HepG2 (cell line): ENCODE results near the gene KRTAP3-3. TPM values are rescaled to one million over a fixed set of nuclear protein-coding genes. Genes with fewer than 3 reads are reported as not detected.

ENCODE experiments used
- CENPX ChIP-seq: sonication (generic); formaldehyde crosslinking; IDR thresholded peaks from 2 replicates; pipeline ENCODE4 v1.9.0; 2021; ENCODE audit warnings: mild to moderate bottlenecking, missing genetic modification reagents, moderate library complexity
- FOSL2 ChIP-seq: sonication (generic); formaldehyde crosslinking; IDR thresholded peaks from 2 replicates; pipeline ENCODE4 v1.4.0; 2020; ENCODE audit warnings: missing genetic modification reagents
- HNRNPK ChIP-seq: fragments of 200-400 bp; formaldehyde crosslinking; IDR thresholded peaks from 2 replicates; pipeline ENCODE4 v1.6.1; 2018; ENCODE audit warnings: low read length, low read depth, moderate library complexity, mild to moderate bottlenecking; ENCODE audit not compliant: poor library complexity, severe bottlenecking
- POLR2AphosphoS2 ChIP-seq: IDR thresholded peaks from 2 replicates; pipeline ENCODE4 v1.6.1; 2011; ENCODE audit warnings: low read depth, low read length, improper control_type of control experiment
- RAD51 ChIP-seq: fragments of 450-650 bp; IDR thresholded peaks from 2 replicates; pipeline ENCODE4 v1.6.1; 2016; ENCODE audit warnings: borderline replicate concordance
- RARA ChIP-seq: IDR thresholded peaks from 2 replicates; pipeline ENCODE4 v1.6.1; 2016; ENCODE audit warnings: missing genetic modification reagents, missing compliant biosample characterization
- ZFP37 ChIP-seq: sonication (generic); formaldehyde crosslinking; IDR thresholded peaks from 2 replicates; pipeline ENCODE4 v1.4.0; 2020; ENCODE audit warnings: missing genetic modification reagents, borderline replicate concordance
- ZNF230 ChIP-seq: sonication (generic); formaldehyde crosslinking; IDR thresholded peaks from 2 replicates; pipeline ENCODE4 v1.4.0; 2020; ENCODE audit warnings: mild to moderate bottlenecking, missing genetic modification reagents
- ZNF563 ChIP-seq: sonication (generic); formaldehyde crosslinking; IDR thresholded peaks from 2 replicates; pipeline ENCODE4 v1.8.0; 2022; ENCODE audit warnings: mild to moderate bottlenecking, moderate library complexity, missing genetic modification reagents
- ZNF766 ChIP-seq: sonication (generic); formaldehyde crosslinking; IDR thresholded peaks from 2 replicates; pipeline ENCODE4 v1.5.0; 2020; ENCODE audit warnings: missing genetic modification reagents, borderline replicate concordance
- ZNF850 ChIP-seq: sonication (generic); formaldehyde crosslinking; conservative IDR thresholded peaks from 2 replicates; pipeline ENCODE4 v1.9.0; 2021; ENCODE audit warnings: mild to moderate bottlenecking, missing genetic modification reagents
- polyA plus RNA-seq, 8 experiments: library from polyadenylated mRNA; depleted of rRNA in 3 of 8; stranded (reverse) in 7 of 8; unstranded in 1 of 8; fragments of >200 nt; fragmentation: Illumina TruSeq in 4 of 8; extraction: Trizol in 4 of 8; gene quantifications; 2 replicates each; pipeline versions ENCODE4 v1.2.1 to v1.2.3, GENCODE V29; 2011 to 2016; ENCODE audit warnings: low read depth in 4 of 8, missing spikeins in 1 of 8, mixed read lengths in 1 of 8; ENCODE audit not compliant: insufficient read depth in 1 of 8
- total RNA-seq, 5 experiments: library from RNA; depleted of rRNA; stranded (reverse); fragments of >200 nt; fragmentation: Illumina TruSeq; extraction: Trizol; gene quantifications; 2 replicates each; pipeline ENCODE4 v1.2.3, GENCODE V29; 2016; ENCODE audit warnings: low read depth in 1 of 5
- TF ChIP-seq, protein P1 (sequence below): sonication (generic); formaldehyde crosslinking; IDR thresholded peaks from 2 replicates; pipeline ENCODE4 v1.4.0; 2020; ENCODE audit warnings: low read depth, mild to moderate bottlenecking, missing genetic modification reagents
- TF ChIP-seq, protein P2 (sequence below): sonication (generic); formaldehyde crosslinking; IDR thresholded peaks from 2 replicates; pipeline ENCODE4 v1.8.0; 2022; ENCODE audit warnings: mild to moderate bottlenecking, missing genetic modification reagents, moderate library complexity
- TF ChIP-seq, protein P3 (sequence below): sonication (generic); formaldehyde crosslinking; IDR thresholded peaks from 2 replicates; pipeline ENCODE4 v1.8.1; 2023; ENCODE audit warnings: missing genetic modification reagents, mild to moderate bottlenecking, borderline replicate concordance
- TF ChIP-seq, protein P4 (sequence below): sonication (generic); formaldehyde crosslinking; IDR thresholded peaks from 2 replicates; pipeline ENCODE4 v1.4.0; 2020; ENCODE audit warnings: missing genetic modification reagents
- TF ChIP-seq, protein P5 (sequence below): sonication (generic); formaldehyde crosslinking; IDR thresholded peaks from 2 replicates; pipeline ENCODE4 v1.4.0; 2020; ENCODE audit warnings: missing genetic modification reagents, mild to moderate bottlenecking, borderline replicate concordance

The KRTAP3-3 gene
- total and polyA plus RNA-seq, 2 of the 13 experiments (the other 11 are each of a cell fraction or from before 2014, with no cell fraction given), result not detected

DNA sequence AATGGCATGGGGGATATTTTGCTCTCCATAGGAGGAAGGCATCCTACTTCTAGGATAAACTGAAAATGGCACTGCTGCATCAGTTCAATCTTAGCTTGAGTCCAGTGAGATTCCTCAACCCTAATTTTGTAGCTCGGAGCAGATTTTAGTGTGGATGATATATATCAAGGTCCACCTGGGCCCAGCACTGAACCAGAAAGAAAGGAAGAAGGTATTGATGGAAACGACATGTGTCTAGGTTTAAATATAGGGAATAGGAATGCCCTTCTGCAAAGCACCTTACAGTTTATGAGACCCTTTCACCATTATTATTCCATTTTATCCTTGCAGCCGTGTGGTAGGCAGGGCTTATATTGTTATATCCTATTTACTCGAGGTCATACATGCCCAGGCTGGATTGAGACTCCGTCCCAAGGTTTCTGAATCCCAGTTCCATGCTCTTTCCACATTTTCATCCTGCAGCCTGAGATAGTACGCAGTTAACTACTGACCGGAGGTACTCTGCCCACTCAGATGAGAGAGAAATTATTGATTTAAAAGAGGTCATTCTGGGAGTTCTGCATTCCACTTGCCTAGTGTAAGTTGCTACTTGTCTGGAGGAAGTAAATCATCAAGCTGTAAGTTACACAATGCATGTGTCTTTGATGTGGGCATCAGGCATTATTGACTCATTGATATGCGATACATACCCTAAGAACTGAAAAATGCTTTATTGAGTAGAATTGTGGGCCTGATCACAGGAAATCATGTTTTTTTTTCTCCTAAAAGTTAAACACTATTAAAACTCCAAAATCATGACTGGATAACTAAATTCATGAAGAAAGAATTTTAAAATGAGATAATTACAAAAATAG, 37.3 kb downstream of the KRTAP3-3 start (continued):
- TF ChIP-seq, protein P1, sequence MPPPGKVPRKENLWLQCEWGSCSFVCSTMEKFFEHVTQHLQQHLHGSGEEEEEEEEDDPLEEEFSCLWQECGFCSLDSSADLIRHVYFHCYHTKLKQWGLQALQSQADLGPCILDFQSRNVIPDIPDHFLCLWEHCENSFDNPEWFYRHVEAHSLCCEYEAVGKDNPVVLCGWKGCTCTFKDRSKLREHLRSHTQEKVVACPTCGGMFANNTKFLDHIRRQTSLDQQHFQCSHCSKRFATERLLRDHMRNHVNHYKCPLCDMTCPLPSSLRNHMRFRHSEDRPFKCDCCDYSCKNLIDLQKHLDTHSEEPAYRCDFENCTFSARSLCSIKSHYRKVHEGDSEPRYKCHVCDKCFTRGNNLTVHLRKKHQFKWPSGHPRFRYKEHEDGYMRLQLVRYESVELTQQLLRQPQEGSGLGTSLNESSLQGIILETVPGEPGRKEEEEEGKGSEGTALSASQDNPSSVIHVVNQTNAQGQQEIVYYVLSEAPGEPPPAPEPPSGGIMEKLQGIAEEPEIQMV, result peak; percentile 75; the same call in 1 of the 2 replicates
- TF ChIP-seq, protein P2, sequence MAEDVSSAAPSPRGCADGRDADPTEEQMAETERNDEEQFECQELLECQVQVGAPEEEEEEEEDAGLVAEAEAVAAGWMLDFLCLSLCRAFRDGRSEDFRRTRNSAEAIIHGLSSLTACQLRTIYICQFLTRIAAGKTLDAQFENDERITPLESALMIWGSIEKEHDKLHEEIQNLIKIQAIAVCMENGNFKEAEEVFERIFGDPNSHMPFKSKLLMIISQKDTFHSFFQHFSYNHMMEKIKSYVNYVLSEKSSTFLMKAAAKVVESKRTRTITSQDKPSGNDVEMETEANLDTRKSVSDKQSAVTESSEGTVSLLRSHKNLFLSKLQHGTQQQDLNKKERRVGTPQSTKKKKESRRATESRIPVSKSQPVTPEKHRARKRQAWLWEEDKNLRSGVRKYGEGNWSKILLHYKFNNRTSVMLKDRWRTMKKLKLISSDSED, result no peak
- TF ChIP-seq, protein P3, sequence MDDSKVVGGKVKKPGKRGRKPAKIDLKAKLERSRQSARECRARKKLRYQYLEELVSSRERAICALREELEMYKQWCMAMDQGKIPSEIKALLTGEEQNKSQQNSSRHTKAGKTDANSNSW (CRISPR knock-in tag), result no peak
- TF ChIP-seq POLR2AphosphoS2 (no peak), FOSL2 (CRISPR knock-in tag) (peak; percentile 97), HNRNPK (no peak), ZNF563 (CRISPR knock-in tag) (no peak), RARA (CRISPR knock-in tag) (peak; percentile 100), ZFP37 (CRISPR knock-in tag) (peak; percentile 77; the same call in 1 of the 2 replicates), ZNF850 (CRISPR knock-in tag) (no peak), RAD51 (no peak), ZNF230 (CRISPR knock-in tag) (no peak), ZNF766 (CRISPR knock-in tag) (peak; percentile 69; the same call in 1 of the 2 replicates), CENPX (CRISPR knock-in tag) (no peak)
- TF ChIP-seq, protein P4, sequence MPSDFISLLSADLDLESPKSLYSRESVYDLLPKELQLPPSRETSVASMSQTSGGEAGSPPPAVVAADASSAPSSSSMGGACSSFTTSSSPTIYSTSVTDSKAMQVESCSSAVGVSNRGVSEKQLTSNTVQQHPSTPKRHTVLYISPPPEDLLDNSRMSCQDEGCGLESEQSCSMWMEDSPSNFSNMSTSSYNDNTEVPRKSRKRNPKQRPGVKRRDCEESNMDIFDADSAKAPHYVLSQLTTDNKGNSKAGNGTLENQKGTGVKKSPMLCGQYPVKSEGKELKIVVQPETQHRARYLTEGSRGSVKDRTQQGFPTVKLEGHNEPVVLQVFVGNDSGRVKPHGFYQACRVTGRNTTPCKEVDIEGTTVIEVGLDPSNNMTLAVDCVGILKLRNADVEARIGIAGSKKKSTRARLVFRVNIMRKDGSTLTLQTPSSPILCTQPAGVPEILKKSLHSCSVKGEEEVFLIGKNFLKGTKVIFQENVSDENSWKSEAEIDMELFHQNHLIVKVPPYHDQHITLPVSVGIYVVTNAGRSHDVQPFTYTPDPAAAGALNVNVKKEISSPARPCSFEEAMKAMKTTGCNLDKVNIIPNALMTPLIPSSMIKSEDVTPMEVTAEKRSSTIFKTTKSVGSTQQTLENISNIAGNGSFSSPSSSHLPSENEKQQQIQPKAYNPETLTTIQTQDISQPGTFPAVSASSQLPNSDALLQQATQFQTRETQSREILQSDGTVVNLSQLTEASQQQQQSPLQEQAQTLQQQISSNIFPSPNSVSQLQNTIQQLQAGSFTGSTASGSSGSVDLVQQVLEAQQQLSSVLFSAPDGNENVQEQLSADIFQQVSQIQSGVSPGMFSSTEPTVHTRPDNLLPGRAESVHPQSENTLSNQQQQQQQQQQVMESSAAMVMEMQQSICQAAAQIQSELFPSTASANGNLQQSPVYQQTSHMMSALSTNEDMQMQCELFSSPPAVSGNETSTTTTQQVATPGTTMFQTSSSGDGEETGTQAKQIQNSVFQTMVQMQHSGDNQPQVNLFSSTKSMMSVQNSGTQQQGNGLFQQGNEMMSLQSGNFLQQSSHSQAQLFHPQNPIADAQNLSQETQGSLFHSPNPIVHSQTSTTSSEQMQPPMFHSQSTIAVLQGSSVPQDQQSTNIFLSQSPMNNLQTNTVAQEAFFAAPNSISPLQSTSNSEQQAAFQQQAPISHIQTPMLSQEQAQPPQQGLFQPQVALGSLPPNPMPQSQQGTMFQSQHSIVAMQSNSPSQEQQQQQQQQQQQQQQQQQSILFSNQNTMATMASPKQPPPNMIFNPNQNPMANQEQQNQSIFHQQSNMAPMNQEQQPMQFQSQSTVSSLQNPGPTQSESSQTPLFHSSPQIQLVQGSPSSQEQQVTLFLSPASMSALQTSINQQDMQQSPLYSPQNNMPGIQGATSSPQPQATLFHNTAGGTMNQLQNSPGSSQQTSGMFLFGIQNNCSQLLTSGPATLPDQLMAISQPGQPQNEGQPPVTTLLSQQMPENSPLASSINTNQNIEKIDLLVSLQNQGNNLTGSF (CRISPR knock-in tag), result no peak
- TF ChIP-seq, protein P5, sequence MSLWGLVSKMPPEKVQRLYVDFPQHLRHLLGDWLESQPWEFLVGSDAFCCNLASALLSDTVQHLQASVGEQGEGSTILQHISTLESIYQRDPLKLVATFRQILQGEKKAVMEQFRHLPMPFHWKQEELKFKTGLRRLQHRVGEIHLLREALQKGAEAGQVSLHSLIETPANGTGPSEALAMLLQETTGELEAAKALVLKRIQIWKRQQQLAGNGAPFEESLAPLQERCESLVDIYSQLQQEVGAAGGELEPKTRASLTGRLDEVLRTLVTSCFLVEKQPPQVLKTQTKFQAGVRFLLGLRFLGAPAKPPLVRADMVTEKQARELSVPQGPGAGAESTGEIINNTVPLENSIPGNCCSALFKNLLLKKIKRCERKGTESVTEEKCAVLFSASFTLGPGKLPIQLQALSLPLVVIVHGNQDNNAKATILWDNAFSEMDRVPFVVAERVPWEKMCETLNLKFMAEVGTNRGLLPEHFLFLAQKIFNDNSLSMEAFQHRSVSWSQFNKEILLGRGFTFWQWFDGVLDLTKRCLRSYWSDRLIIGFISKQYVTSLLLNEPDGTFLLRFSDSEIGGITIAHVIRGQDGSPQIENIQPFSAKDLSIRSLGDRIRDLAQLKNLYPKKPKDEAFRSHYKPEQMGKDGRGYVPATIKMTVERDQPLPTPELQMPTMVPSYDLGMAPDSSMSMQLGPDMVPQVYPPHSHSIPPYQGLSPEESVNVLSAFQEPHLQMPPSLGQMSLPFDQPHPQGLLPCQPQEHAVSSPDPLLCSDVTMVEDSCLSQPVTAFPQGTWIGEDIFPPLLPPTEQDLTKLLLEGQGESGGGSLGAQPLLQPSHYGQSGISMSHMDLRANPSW (CRISPR knock-in tag), result peak; percentile 97; the same call in 1 of the 2 replicates
